ENCODE data around the gene MAGI2.

DNA sequence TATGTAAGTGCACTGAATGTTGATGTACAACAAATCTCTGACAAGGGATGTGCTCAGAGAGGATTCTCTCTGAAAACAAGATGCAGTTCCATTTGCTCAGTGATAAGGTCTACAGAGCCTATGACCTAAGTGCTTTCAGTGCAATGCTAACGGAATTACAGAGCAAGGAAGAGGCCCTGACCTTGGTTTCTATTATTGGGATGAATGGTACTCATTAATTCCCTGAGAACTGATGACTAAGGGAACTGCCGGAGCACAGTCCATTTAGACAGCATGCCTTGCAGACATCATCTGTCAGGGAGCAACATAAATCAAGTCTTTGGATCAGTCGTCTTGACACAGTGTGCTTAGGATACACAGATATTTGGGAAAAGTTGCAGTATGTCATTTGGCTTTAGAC lies 1314.1 kb downstream of the MAGI2 start:
- TF ChIP-seq, protein P1, sequence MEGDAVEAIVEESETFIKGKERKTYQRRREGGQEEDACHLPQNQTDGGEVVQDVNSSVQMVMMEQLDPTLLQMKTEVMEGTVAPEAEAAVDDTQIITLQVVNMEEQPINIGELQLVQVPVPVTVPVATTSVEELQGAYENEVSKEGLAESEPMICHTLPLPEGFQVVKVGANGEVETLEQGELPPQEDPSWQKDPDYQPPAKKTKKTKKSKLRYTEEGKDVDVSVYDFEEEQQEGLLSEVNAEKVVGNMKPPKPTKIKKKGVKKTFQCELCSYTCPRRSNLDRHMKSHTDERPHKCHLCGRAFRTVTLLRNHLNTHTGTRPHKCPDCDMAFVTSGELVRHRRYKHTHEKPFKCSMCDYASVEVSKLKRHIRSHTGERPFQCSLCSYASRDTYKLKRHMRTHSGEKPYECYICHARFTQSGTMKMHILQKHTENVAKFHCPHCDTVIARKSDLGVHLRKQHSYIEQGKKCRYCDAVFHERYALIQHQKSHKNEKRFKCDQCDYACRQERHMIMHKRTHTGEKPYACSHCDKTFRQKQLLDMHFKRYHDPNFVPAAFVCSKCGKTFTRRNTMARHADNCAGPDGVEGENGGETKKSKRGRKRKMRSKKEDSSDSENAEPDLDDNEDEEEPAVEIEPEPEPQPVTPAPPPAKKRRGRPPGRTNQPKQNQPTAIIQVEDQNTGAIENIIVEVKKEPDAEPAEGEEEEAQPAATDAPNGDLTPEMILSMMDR (IDR thresholded peaks at IDR 0.05; ENCODE audit: insufficient read depth, low read length, poor library complexity, severe bottlenecking), result no peak
- TF ChIP-seq EZH2phosphoT487 (conservative IDR thresholded peaks at IDR 0.05; ENCODE audit: low read length), result no peak
